ENCODE results near the gene STXBP6. TPM values are rescaled to one million over a fixed set of nuclear protein-coding genes. Genes with fewer than 3 reads are reported as not detected.

STXBP6 gene
- total RNA-seq, 1 donor = 0.27 TPM

- TF ChIP-seq, protein P1, sequence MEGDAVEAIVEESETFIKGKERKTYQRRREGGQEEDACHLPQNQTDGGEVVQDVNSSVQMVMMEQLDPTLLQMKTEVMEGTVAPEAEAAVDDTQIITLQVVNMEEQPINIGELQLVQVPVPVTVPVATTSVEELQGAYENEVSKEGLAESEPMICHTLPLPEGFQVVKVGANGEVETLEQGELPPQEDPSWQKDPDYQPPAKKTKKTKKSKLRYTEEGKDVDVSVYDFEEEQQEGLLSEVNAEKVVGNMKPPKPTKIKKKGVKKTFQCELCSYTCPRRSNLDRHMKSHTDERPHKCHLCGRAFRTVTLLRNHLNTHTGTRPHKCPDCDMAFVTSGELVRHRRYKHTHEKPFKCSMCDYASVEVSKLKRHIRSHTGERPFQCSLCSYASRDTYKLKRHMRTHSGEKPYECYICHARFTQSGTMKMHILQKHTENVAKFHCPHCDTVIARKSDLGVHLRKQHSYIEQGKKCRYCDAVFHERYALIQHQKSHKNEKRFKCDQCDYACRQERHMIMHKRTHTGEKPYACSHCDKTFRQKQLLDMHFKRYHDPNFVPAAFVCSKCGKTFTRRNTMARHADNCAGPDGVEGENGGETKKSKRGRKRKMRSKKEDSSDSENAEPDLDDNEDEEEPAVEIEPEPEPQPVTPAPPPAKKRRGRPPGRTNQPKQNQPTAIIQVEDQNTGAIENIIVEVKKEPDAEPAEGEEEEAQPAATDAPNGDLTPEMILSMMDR (IDR thresholded peaks at IDR 0.05; ENCODE audit: insufficient read depth, low read length) = no peak
- DNase-seq (ENCODE audit: low read depth) = no peak
- H3K4me3 ChIP-seq (ENCODE audit: low read depth, low read length) = no peak overlapping the region
Measured at GRCh38 chr14:24853446-24853845, 196.5 kb downstream of the STXBP6 start.

DNA sequence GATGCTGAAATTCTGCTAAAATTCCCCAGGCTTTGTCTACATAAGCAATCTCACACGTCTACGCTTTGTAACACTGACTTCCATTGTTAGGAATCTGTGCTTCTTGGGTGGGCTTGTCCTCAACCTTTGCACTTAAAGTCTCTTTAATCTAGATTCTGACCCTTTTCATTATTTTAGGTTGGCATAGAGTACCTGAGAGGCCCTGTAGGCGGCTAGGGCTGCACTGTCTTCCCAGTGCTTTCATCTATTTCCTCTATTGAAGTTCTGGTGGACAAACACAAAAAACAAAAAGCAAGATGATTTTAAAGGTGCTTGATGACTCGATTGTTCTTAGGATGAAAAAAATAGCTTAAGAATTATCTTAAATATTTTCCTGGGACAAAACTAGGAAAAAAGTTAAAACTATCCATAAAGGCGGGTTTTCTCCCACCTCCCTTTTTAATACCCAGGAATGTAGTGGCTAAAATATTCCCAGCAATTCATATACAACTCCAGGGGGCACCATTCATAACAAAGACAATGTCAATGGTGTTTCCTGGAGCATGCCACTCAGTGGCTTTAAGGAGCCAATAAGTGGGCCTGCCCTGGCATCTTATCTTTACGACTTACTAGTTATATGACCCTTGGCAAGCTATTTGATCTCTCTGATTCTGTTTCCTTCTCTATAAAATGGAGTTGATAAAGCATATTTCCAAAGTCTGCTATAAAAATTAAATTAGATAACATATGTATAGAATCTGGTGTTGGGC, 197.5 kb downstream of the STXBP6 start:
- no peak for DNase-seq (ENCODE audit: low read depth)
- TF ChIP-seq, protein P1 (IDR thresholded peaks at IDR 0.05; ENCODE audit: insufficient read depth, low read length) = no peak
- no peak overlapping the region for H3K4me3 ChIP-seq (ENCODE audit: low read depth, low read length)

GRCh38 chr14:24851837-24852236, 198.1 kb downstream of the STXBP6 start:
- no peak overlapping the region for H3K4me3 ChIP-seq (ENCODE audit: low read depth, low read length)
- DNase-seq (ENCODE audit: low read depth) = peak; percentile 53
- TF ChIP-seq, protein P1 (IDR thresholded peaks at IDR 0.05; ENCODE audit: insufficient read depth, low read length) = no peak

DNA sequence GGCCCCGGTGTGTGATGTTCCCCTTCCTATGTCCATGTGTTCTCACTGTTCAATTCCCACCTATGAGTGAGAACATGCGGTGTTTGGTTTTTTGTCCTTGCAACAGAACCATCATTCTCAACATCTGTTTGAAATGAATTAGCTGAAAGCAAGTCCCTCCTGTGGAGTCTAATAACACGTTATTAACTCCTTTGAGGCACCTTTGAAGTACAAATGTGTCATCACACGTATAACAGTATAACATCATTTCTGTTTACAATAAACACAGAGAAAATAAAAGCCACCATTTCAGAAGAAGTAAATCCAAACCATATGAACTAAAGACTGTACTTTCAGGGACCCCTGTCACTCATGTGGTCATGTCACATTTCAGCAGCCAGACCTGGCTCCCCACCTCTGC, 198.5 kb downstream of the STXBP6 start:
- DNase-seq (ENCODE audit: low read depth) = no peak
- no peak overlapping the region for H3K4me3 ChIP-seq (ENCODE audit: low read depth, low read length)
- TF ChIP-seq, protein P1 (IDR thresholded peaks at IDR 0.05; ENCODE audit: insufficient read depth, low read length) = no peak

DNA sequence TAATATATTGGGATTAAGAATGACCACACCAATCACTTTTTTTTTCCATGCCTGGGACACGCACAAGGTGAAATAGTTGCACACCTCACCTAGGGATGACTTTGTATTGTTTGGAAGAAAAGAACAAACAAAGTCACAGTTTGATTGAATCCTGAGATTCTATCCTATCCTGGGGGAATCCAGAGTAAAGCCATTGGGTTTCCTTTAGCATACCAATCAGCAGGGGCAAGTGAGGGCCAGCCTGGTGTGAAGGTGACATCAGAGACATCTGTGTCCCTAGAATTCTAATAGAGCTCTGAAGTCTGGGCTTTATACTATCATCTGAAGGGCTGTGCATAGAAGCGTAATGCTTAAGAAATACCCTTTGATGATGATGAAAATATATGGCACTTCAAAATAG, 199.9 kb downstream of the STXBP6 start:
- no peak overlapping the region for H3K4me3 ChIP-seq (ENCODE audit: low read depth, low read length)
- no peak for DNase-seq (ENCODE audit: low read depth)
- TF ChIP-seq, protein P1 (IDR thresholded peaks at IDR 0.05; ENCODE audit: insufficient read depth, low read length) = no peak

GRCh38 chr14:24849471-24849870, 200.5 kb downstream of the STXBP6 start:
- no peak overlapping the region for H3K4me3 ChIP-seq (ENCODE audit: low read depth, low read length)
- TF ChIP-seq, protein P1 (IDR thresholded peaks at IDR 0.05; ENCODE audit: insufficient read depth, low read length) = no peak
- peak; percentile 22 for DNase-seq (ENCODE audit: low read depth)
